Measurements from ENCODE around the gene MEGF11.

MEGF11 gene

GRCh38 chr15:66139591-66140207 is 113.9 kb downstream of the MEGF11 start:
- H3K9me2 ChIP-seq (replicated peaks; ENCODE audit: insufficient read depth, low read length): no peaks in the 10 kb centered on the region
- H3K4me3 ChIP-seq (ENCODE audit: insufficient read depth, low read length, poor library complexity, severe bottlenecking): no peak overlapping the region
- no peaks in the 10 kb centered on the region; the same call in 1 of the 2 replicates for H4K20me1 ChIP-seq (ENCODE audit: low read depth, low read length)
- H3K4me2 ChIP-seq (ENCODE audit: low read depth, low read length, poor library complexity, severe bottlenecking): no peak overlapping the region
- no peak overlapping the region for H3K9ac ChIP-seq (ENCODE audit: low read length)
- no peaks in the 10 kb centered on the region for H3K27me3 ChIP-seq (ENCODE audit: low read length)
- no peaks in the 10 kb centered on the region for H3K36me3 ChIP-seq (ENCODE audit: low read length)
- no peak overlapping the region for H2AFZ ChIP-seq (ENCODE audit: low read depth, low read length, severe bottlenecking)
- H3K9me3 ChIP-seq (ENCODE audit: insufficient read depth, low read length): no peaks in the 10 kb centered on the region
- H3F3A ChIP-seq (ENCODE audit: insufficient read depth): peaks cover 58% of the 10 kb centered on the region
- H3K79me2 ChIP-seq (ENCODE audit: insufficient read depth, low read length): peaks cover 8% of the 10 kb centered on the region; the same call in 1 of the 2 replicates
- peak overlapping the region; percentile 11; the same call in 1 of the 2 replicates for H3K27ac ChIP-seq (ENCODE audit: low read depth, low read length)
- TF ChIP-seq, protein P1, sequence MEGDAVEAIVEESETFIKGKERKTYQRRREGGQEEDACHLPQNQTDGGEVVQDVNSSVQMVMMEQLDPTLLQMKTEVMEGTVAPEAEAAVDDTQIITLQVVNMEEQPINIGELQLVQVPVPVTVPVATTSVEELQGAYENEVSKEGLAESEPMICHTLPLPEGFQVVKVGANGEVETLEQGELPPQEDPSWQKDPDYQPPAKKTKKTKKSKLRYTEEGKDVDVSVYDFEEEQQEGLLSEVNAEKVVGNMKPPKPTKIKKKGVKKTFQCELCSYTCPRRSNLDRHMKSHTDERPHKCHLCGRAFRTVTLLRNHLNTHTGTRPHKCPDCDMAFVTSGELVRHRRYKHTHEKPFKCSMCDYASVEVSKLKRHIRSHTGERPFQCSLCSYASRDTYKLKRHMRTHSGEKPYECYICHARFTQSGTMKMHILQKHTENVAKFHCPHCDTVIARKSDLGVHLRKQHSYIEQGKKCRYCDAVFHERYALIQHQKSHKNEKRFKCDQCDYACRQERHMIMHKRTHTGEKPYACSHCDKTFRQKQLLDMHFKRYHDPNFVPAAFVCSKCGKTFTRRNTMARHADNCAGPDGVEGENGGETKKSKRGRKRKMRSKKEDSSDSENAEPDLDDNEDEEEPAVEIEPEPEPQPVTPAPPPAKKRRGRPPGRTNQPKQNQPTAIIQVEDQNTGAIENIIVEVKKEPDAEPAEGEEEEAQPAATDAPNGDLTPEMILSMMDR (IDR thresholded peaks at IDR 0.05; ENCODE audit: insufficient read depth, low read length, poor library complexity, severe bottlenecking): no peak
- TF ChIP-seq EZH2phosphoT487 (conservative IDR thresholded peaks at IDR 0.05; ENCODE audit: low read length): no peak

DNA sequence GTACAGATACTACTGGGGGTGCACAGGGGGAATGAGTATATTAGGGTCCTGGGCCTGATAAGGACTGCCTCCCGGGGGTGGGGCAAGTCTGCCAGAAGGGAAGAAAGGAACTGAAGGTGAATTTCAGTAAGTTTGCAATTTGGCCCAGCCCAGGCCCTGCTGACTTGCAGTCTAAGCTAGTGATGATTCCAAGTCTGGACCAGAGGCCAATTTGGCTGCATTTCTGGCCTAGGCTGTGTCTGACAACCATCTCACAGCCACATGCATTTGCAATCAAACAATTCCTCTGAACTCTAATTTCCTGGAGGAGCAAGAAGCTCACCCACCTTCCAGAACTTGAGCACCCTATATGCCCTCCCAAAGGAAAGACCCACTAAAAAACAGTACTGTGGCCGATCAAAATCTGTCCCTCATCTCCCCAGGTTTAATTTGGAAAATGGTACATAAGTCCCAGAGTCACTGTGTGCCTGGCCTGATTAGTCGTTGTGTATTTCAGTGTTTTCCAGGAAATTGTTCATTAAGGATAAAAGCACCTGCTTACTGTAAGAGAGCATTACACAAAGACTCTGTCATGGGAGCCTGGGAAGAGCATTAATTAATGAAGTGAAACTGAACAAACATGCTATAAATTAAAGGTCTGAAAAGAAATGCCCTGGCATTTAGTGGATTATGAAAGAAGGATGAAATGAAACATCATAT is 114.5 kb downstream of the MEGF11 start:
- no peak overlapping the region for H3K4me2 ChIP-seq (ENCODE audit: low read depth, low read length, poor library complexity, severe bottlenecking)
- no peaks in the 10 kb centered on the region for H3K9me2 ChIP-seq (replicated peaks; ENCODE audit: insufficient read depth, low read length)
- H3K9ac ChIP-seq (ENCODE audit: low read length): no peak overlapping the region
- no peaks in the 10 kb centered on the region; the same call in 1 of the 2 replicates for H4K20me1 ChIP-seq (ENCODE audit: low read depth, low read length)
- H2AFZ ChIP-seq (ENCODE audit: low read depth, low read length, severe bottlenecking): no peak overlapping the region
- peaks cover 58% of the 10 kb centered on the region for H3F3A ChIP-seq (ENCODE audit: insufficient read depth)
- H3K79me2 ChIP-seq (ENCODE audit: insufficient read depth, low read length): peaks cover 1% of the 10 kb centered on the region; the same call in 1 of the 2 replicates
- H3K27me3 ChIP-seq (ENCODE audit: low read length): no peaks in the 10 kb centered on the region
- H3K9me3 ChIP-seq (ENCODE audit: insufficient read depth, low read length): no peaks in the 10 kb centered on the region
- TF ChIP-seq, protein P1 (IDR thresholded peaks at IDR 0.05; ENCODE audit: insufficient read depth, low read length, poor library complexity, severe bottlenecking): no peak
- TF ChIP-seq EZH2phosphoT487 (conservative IDR thresholded peaks at IDR 0.05; ENCODE audit: low read length): no peak
- peak overlapping the region; percentile 11 for H3K27ac ChIP-seq (ENCODE audit: low read depth, low read length)
- H3K36me3 ChIP-seq (ENCODE audit: low read length): no peaks in the 10 kb centered on the region
- no peak overlapping the region for H3K4me3 ChIP-seq (ENCODE audit: insufficient read depth, low read length, poor library complexity, severe bottlenecking)

DNA sequence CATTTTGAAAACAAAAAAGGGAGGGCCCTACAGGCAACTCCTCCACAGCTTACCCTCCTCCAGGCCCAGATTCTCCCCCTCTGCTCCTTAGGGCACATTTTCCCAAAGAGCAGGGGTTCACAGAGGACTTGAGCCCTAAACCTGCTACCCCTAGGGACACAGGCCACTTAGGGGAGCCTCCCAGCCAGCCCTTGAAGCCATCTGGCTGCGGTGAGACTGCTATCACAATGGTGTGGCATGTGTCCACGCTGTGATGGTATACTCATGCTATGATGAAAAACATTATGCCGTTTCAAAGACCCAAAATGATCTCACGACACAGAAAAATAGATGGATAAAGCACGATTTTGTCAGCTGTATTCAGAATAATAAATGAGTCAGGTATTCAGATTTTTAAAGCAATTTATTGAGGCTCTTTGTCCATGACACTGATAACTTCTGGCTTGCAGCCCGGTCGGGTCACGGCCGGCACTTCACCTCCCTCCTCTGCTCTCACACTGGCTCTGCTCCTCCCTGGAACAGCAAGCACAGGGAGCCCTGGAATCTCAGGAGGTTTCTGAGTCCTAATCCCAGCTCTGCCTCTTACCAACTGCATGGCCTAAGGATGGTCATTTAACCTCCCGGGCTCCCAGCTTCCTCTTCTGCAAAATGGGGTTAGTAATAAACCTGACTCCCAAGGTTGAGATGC is 115.3 kb downstream of the MEGF11 start:
- H3K9me2 ChIP-seq (replicated peaks; ENCODE audit: insufficient read depth, low read length): no peaks in the 10 kb centered on the region
- no peaks in the 10 kb centered on the region for H3K27me3 ChIP-seq (ENCODE audit: low read length)
- peaks cover 55% of the 10 kb centered on the region for H3F3A ChIP-seq (ENCODE audit: insufficient read depth)
- H2AFZ ChIP-seq (ENCODE audit: low read depth, low read length, severe bottlenecking): no peak overlapping the region
- TF ChIP-seq, protein P1 (IDR thresholded peaks at IDR 0.05; ENCODE audit: insufficient read depth, low read length, poor library complexity, severe bottlenecking): no peak
- no peak for TF ChIP-seq EZH2phosphoT487 (conservative IDR thresholded peaks at IDR 0.05; ENCODE audit: low read length)
- no peaks in the 10 kb centered on the region for H3K9me3 ChIP-seq (ENCODE audit: insufficient read depth, low read length)
- H3K27ac ChIP-seq (ENCODE audit: low read depth, low read length): peak overlapping the region; percentile 11
- H4K20me1 ChIP-seq (ENCODE audit: low read depth, low read length): no peaks in the 10 kb centered on the region; the same call in 1 of the 2 replicates
- no peak overlapping the region for H3K4me3 ChIP-seq (ENCODE audit: insufficient read depth, low read length, poor library complexity, severe bottlenecking)
- no peak overlapping the region for H3K9ac ChIP-seq (ENCODE audit: low read length)
- H3K4me2 ChIP-seq (ENCODE audit: low read depth, low read length, poor library complexity, severe bottlenecking): no peak overlapping the region
- no peaks in the 10 kb centered on the region for H3K36me3 ChIP-seq (ENCODE audit: low read length)
- H3K79me2 ChIP-seq (ENCODE audit: insufficient read depth, low read length): no peaks in the 10 kb centered on the region
